DMS153 (cell line): Measurements from ENCODE around the gene C10orf90.

Experiments
- DNase-seq: peaks from one replicate; lab custom pipeline; 2025; lab: John Stamatoyannopoulos, UW

The C10orf90 gene

DNA sequence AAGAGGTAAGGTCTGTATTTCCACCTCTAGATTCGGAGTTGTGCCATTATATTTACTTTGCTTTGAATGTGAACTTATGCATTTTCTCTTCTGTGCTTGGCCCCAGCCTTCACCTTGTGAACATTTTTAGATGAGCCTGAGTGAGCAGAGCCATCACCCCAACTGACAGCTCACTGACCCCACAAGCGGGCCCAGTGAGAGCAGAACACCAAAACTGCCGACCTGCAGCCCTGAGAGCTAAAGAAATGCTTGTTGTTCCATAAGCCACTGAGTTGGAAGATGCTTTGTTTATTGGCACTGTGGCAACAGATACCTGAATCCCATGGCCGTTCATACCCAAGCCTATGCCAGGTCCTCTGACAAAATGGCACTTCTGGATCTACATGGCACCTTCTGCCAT lies 37.8 kb downstream of the C10orf90 start:
- DNase-seq = no peak

GRCh38 chr10:126629925-126630624 lies 40.4 kb downstream of the C10orf90 start:
- no peak for DNase-seq

- no peak for DNase-seq
These were observed 41.7 kb downstream of the C10orf90 start for GRCh38 chr10:126628746-126629145.

DNA sequence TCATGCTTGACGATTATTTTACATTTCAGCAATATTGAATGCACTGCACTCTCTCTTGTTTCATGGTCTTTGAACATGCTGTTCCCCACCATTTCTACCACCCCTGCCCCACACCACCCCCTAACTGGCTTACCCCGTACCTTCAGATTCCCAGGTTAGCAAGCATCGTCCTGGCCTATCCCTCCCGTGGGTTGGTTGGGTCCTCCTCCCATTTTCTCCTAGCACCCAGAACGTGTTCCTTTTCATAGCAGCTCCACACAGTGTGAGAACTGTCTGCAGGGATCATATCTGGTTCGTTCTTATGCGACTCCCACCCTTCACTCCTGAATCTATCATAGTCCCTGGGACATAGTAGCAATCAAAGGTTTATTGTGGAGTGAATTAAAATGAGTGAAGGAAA lies 48.6 kb downstream of the C10orf90 start:
- no peak for DNase-seq

- no peak for DNase-seq
These were observed 52.0 kb downstream of the C10orf90 start for GRCh38 chr10:126618466-126618865.

DNA sequence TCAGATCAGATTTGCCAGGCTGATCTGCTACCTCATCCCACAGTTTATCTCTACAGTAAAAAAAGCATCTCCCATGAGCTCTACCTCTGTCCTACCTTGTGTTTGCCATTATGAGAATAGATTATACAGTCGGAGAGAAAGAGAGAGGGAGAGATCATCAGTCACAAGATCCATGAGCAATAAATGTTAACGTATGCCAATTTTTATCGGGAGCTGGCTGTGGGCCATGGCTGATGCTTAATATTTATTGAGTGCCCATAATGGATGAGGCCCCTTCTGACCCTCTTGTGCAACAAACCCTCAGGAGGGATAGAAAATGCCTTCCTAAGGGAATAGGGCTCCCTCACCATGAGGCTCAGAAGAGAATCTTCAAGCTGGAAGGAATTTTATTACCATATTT lies 52.8 kb downstream of the C10orf90 start:
- DNase-seq = no peak

DNA sequence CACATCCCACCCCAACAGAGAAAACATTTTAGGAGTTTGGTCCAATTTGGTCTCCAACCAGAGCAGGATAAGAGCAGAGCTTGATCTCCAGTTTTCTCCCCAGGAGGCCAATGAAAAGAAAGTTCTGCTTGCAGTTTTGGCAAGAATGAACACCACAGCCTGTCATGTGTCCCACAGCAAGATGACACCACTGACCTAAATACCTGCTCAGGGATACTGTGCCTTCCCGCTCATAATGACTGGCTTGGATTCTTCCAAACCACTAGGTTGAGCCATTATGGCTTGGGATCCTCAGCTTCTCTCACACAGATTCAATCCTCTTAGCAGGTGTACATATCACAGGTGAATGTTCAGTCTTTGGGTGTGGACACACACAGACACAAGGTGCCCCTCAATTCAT lies 53.3 kb downstream of the C10orf90 start:
- no peak for DNase-seq

- DNase-seq = no peak
These were observed 53.8 kb downstream of the C10orf90 start for GRCh38 chr10:126616737-126617136.

- no peak for DNase-seq
These were observed 59.2 kb downstream of the C10orf90 start for GRCh38 chr10:126611303-126611702.

- DNase-seq = no peak
These were observed 60.9 kb downstream of the C10orf90 start for GRCh38 chr10:126609566-126609965.

DNA sequence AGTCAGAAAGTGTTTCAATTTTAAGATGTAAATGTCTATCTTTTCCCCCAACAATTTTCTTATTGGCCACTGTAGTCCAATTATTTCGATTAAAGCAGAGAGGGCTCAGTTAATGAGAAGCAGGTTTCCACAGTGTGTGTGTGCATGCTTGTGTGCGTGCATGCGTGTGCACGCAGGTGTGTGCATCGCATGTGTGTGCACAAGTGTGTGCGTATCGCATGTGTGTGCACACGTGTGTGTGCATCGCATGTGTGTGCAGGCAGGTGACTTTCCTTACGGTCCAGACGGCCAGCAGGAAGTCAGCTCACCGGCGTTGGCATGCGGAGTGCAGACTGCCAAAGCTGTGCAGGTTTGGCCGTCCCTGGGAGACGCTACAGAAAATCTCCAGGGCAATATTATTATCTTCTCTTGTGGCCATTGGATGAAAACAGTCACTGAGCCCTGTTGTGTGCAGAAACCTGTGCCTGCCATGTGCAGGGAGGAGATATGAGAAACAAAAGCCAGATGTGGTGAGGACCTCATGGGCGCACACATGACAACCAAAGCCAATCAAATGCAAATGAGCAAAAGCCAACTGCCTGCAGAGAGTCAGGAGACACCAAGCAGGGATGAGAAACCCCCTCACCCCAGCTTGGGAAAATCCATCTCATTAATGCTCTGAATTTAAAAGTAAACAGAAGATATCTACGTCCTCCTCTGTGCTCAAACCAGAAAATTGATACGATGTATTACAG lies 70.4 kb downstream of the C10orf90 start:
- DNase-seq = no peak

DNA sequence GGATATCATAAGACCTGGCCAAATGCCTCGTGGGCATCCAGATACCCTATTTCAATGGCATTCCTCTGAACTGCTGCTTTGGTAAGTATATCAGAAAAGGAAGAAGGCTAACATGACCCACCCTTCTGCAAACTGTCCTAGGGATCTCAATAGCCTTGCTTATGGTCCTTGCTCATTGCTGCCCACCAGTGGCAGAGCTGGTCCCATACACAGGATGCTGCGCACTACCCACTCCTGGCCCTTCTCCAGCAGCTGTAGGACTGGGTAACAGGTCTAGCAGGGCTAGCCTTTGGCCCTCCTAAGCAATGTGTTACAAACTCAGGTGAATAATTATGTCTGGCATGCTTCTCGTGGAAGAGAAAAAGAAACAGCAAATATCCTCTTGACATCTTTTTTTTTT lies 72.5 kb downstream of the C10orf90 start:
- DNase-seq = peak; percentile 6

- DNase-seq = no peak
These were observed 73.3 kb downstream of the C10orf90 start for GRCh38 chr10:126597211-126597610.

DNA sequence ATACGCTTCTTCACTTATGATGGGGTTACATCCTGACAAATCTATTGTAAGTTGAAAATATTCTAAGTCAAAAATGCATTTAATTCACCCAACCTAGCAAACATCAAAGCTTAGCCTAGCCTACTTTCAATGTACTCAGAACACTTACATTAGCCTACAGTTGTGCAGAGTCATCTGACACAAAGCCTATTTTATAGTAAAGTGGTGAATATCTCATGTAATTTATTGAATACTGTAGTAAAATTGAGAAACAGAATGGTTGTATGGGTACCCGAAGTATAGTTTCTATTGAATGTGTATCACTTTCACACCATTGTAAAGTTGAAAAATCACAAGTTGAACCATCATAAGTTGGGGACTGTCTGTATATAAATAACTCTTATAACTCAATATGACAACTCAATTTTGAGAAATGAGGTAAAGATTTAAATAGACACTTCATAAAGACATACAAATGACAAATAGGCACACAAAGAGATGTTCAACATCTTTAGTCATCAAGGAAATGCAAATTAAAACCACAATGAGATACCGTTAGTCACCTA lies 73.9 kb downstream of the C10orf90 start:
- no peak for DNase-seq

DNA sequence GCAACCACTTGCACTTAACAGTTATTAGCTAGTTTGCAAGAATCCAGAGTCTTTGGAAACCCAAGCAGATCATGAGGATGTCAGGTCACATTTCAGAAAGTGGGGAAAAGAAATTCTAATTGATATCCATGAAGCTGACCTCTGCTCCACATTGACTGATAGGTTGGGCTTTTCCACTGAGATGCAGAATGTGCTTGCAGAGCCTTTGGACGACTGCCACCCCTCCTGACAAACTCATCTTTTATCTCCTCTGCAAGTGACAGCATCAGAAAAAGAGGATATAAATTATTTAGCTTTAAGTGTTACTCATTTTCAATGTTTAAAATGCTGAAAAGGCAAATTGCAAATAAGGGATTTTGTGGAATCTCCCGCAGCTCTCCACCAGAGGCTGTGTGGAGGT lies 75.3 kb downstream of the C10orf90 start:
- DNase-seq = no peak

DNA sequence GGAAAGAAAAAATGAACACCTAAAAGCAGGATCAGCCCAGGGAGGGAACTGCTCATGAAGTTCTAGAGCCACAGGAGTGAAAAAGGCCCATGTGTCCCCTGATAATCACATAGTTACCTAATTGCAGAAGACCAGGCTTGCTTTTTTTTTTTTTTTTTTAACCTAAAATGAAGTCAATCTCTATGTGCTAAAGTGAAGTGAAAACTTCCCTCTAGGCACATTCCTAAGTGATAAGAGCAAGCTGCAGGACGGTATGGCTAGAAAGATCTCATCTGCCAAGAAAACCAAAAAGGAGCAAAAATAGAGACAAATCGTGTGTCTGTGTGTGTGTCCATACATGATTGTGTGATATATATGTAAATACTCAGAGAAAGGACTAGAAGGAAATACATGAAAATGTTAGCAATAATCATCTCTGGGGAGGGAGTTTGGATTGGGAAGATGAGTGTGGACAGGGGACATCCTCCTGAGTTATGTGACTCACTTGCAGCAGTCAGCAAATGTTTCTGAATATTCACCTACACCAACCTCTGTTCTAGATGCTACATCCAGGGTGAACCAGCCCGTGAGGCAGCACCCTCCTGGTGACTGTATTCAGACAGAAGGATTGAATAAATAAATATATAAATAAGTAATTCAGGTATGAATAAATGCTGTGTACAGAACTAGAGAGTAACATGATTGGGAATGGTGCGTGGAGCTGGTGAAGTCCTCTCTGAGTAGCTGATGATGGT lies 76.4 kb downstream of the C10orf90 start:
- DNase-seq = no peak

DNA sequence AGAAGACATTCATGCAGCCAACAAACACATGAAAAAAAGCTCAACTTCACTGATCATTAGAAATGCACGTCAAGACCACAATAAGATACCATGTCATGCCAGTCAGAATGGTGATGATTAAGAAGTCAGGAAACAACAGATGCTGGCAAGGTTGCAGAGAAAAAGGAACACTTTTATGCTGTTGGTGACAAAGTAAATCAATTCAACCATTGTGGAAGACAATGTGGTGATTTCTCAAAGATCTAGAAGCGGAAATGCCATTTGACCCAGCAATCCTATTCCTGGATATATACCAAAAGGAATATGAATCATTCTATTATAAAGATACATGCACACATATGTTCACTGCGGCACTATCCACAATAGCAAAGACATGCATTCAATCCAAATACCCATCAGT lies 77.6 kb downstream of the C10orf90 start:
- no peak for DNase-seq

DNA sequence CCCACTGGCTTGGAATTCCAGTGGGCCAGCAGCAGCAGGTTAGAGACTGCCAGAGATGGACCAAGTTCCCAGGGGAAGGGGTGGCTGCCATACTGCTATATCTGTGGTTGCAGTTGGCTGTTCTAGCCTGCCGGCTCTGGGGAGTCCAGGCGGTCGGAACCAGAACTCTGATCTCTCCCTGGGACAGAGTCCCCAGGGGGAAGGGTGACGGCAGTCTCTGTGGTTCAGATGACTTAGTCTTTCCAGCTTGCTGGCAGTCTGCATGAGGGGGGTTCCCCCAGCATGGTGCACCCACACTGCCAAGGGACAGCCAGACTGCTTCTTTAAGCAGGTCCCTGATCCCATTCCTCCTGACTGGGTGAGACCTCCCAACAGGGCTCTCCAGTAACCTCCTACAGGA lies 82.5 kb downstream of the C10orf90 start:
- no peak for DNase-seq

DNA sequence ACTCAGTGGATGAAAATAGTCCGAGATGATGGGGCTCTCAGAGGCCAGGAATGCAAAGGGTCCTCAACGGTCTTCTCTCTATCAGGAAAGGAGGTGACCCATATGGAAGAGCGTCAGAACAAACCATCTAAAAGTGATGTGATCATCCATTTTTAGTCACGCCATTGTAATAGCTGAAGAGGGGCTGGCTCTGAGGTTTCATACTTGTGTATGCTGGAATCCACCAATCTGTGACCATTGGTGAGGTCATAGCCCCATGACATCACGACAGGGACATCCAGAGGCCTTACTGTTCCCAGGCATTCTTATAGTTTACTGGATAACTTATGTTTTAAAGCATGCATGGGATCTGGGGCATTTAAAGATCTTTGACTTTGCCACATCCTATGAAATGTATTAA lies 83.6 kb downstream of the C10orf90 start:
- DNase-seq = no peak

- DNase-seq = no peak
These were observed 84.4 kb downstream of the C10orf90 start for GRCh38 chr10:126586128-126586527.

- DNase-seq = no peak
These were observed 85.1 kb downstream of the C10orf90 start for GRCh38 chr10:126585249-126586017.

GRCh38 chr10:126584836-126585235 lies 85.7 kb downstream of the C10orf90 start:
- no peak for DNase-seq
